ENCODE data around the gene RBMS3.
"Not testable (repeated sequence)": the region's sequence is repeated elsewhere in the genome, so short reads cannot be mapped to it uniquely, and the experiment has no call there.

RBMS3 gene

GRCh38 chr3:29427266-29428103 is 146.6 kb downstream of the RBMS3 start:
- DNase-seq (ENCODE audit: low read depth in 3 of 3, low spot score in 1 of 3): no peak

GRCh38 chr3:29429055-29429679 is 148.3 kb downstream of the RBMS3 start:
- no peak for DNase-seq (ENCODE audit: low read depth in 3 of 3, low spot score in 1 of 3)

GRCh38 chr3:29430558-29430971 is 149.7 kb downstream of the RBMS3 start:
- DNase-seq (ENCODE audit: low read depth in 3 of 3, low spot score in 1 of 3): no peak

- DNase-seq (ENCODE audit: low read depth in 3 of 3, low spot score in 1 of 3): no peak
Observed at GRCh38 chr3:29436612-29437323, 155.9 kb downstream of the RBMS3 start.

- DNase-seq (ENCODE audit: low read depth in 3 of 3, low spot score in 1 of 3): no peak
Observed at GRCh38 chr3:29438580-29438979, 157.7 kb downstream of the RBMS3 start.

- DNase-seq (ENCODE audit: low read depth in 3 of 3, low spot score in 1 of 3): no peak
Observed at GRCh38 chr3:29440413-29441305, 159.8 kb downstream of the RBMS3 start.

GRCh38 chr3:29441422-29441821 is 160.6 kb downstream of the RBMS3 start:
- no peak for DNase-seq (ENCODE audit: low read depth in 3 of 3, low spot score in 1 of 3)

GRCh38 chr3:29447946-29448627 is 167.2 kb downstream of the RBMS3 start:
- DNase-seq (ENCODE audit: low read depth in 3 of 3, low spot score in 1 of 3): no peak

GRCh38 chr3:29451920-29452319 is 171.0 kb downstream of the RBMS3 start:
- DNase-seq (ENCODE audit: low read depth in 3 of 3, low spot score in 1 of 3): no peak

GRCh38 chr3:29452934-29453283 is 172.0 kb downstream of the RBMS3 start:
- no peak for DNase-seq (ENCODE audit: low read depth in 3 of 3, low spot score in 1 of 3)

- DNase-seq (ENCODE audit: low read depth in 3 of 3, low spot score in 1 of 3): no peak
Observed at GRCh38 chr3:29453284-29454001, 172.6 kb downstream of the RBMS3 start.

GRCh38 chr3:29454161-29454611 is 173.3 kb downstream of the RBMS3 start:
- DNase-seq (ENCODE audit: low read depth in 3 of 3, low spot score in 1 of 3): no peak

GRCh38 chr3:29456901-29457300 is 176.0 kb downstream of the RBMS3 start:
- no peak for DNase-seq (ENCODE audit: low read depth in 3 of 3, low spot score in 1 of 3)

GRCh38 chr3:29463304-29463703 is 182.4 kb downstream of the RBMS3 start:
- no peak for DNase-seq (ENCODE audit: low read depth in 3 of 3, low spot score in 1 of 3)

- no peak for DNase-seq (ENCODE audit: low read depth in 3 of 3, low spot score in 1 of 3)
Observed at GRCh38 chr3:29465836-29466235, 185.0 kb downstream of the RBMS3 start.

- DNase-seq (ENCODE audit: low read depth in 3 of 3, low spot score in 1 of 3): no peak
Observed at GRCh38 chr3:29466442-29466841, 185.6 kb downstream of the RBMS3 start.

- DNase-seq (ENCODE audit: low read depth in 3 of 3, low spot score in 1 of 3): no peak
Observed at GRCh38 chr3:29468187-29468586, 187.3 kb downstream of the RBMS3 start.

- not testable (repeated sequence) for DNase-seq (ENCODE audit: low read depth in 3 of 3, low spot score in 1 of 3)
Observed at GRCh38 chr3:29473481-29474170, 192.8 kb downstream of the RBMS3 start.

GRCh38 chr3:29475305-29475840 is 194.5 kb downstream of the RBMS3 start:
- no peak for DNase-seq (ENCODE audit: low read depth in 3 of 3, low spot score in 1 of 3)
